HEK293 (cell line): ENCODE data around the gene ELOVL7.

Experiments used
- SALL2 ChIP-seq: fragments of 450-650 bp; formaldehyde crosslinking; IDR thresholded peaks from 2 replicates; pipeline ENCODE4 v1.5.0; 2017; ENCODE audit warnings: missing biosample characterization, mild to moderate bottlenecking, missing genetic modification characterization, borderline replicate concordance
- SCRT1 ChIP-seq: fragments of 450-650 bp; formaldehyde crosslinking; IDR thresholded peaks from 2 replicates; pipeline ENCODE4 v1.5.1; 2016; ENCODE audit warnings: missing biosample characterization, missing genetic modification characterization, borderline replicate concordance
- YY1 ChIP-seq: fragments of 450-650 bp; formaldehyde crosslinking; IDR thresholded peaks from 2 replicates; pipeline ENCODE4 v1.5.1; 2018; ENCODE audit warnings: missing biosample characterization, missing genetic modification characterization
- ZBTB7A ChIP-seq: fragments of 450-650 bp; formaldehyde crosslinking; IDR thresholded peaks from 2 replicates; pipeline ENCODE4 v1.5.1; 2016; ENCODE audit warnings: low read depth, missing biosample characterization, missing genetic modification characterization
- ZFHX2 ChIP-seq: fragments of 450-650 bp; formaldehyde crosslinking; conservative IDR thresholded peaks from 2 replicates; pipeline ENCODE4 v1.5.1; 2016; ENCODE audit warnings: missing biosample characterization, missing genetic modification characterization
- ZNF121 ChIP-seq: fragments of 450-650 bp; formaldehyde crosslinking; IDR thresholded peaks from 2 replicates; pipeline ENCODE4 v1.5.1; 2016; ENCODE audit warnings: missing biosample characterization, missing genetic modification characterization
- ZNF16 ChIP-seq: fragments of 450-650 bp; formaldehyde crosslinking; IDR thresholded peaks from 2 replicates; pipeline ENCODE4 v1.5.1; 2016; ENCODE audit warnings: low read depth, missing biosample characterization, missing genetic modification characterization
- ZNF24 ChIP-seq: fragments of 450-650 bp; formaldehyde crosslinking; IDR thresholded peaks from 2 replicates; pipeline ENCODE4 v1.5.1; 2016; ENCODE audit warnings: missing biosample characterization, missing genetic modification characterization
- ZNF302 ChIP-seq: fragments of 450-650 bp; formaldehyde crosslinking; IDR thresholded peaks from 2 replicates; pipeline ENCODE4 v1.5.1; 2016; ENCODE audit warnings: missing biosample characterization, missing genetic modification characterization, low read depth
- ZNF324 ChIP-seq: fragments of 450-650 bp; formaldehyde crosslinking; IDR thresholded peaks from 2 replicates; pipeline ENCODE4 v1.5.1; 2016; ENCODE audit warnings: missing biosample characterization, missing genetic modification characterization
- TF ChIP-seq, protein P1 (sequence below): fragments of 450-650 bp; formaldehyde crosslinking; IDR thresholded peaks from 2 replicates; pipeline ENCODE4 v1.5.1; 2016; ENCODE audit warnings: missing biosample characterization, missing genetic modification characterization
- TF ChIP-seq, protein P2 (sequence below): fragments of 450-650 bp; formaldehyde crosslinking; IDR thresholded peaks from 2 replicates; pipeline ENCODE4 v1.5.1; 2017; ENCODE audit warnings: missing biosample characterization, mild to moderate bottlenecking, missing genetic modification characterization, moderate library complexity
- TF ChIP-seq, protein P3 (sequence below): fragments of 450-650 bp; formaldehyde crosslinking; IDR thresholded peaks from 2 replicates; pipeline ENCODE4 v1.5.1; 2016; ENCODE audit warnings: missing biosample characterization, missing genetic modification characterization
- TF ChIP-seq, protein P4 (sequence below): fragments of 450-650 bp; formaldehyde crosslinking; conservative IDR thresholded peaks from 2 replicates; pipeline ENCODE4 v1.5.1; 2016; ENCODE audit warnings: low read depth, missing biosample characterization, missing genetic modification characterization

DNA sequence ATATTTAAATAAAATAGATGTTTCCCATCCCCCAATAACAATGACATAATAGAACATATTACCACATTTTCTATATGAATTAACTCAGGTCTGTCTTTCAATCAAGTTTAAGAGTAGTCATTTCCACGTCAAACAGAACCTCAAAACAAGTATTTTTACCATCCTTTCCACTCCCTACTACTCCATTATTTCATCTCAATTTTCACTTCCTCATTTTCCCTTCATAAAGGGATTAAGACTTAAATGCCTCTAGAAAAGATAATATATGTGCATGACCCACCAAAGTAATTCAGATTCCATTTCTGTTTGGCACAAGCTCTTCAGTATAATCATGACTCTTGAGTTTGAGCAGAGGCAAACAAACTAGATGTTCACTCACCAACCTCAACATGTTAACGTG is 40.4 kb downstream of the ELOVL7 start:
- TF ChIP-seq ZNF24 (tag by site-specific recombination) (no peak), SCRT1 (tag by site-specific recombination) (no peak), ZNF302 (tag by site-specific recombination) (no peak), ZNF121 (no peak), ZBTB7A (tag by site-specific recombination) (no peak), YY1 (tag by site-specific recombination) (no peak), ZFHX2 (tag by site-specific recombination) (no peak), ZNF324 (tag by site-specific recombination) (no peak), SALL2 (no peak), ZNF16 (no peak)
- TF ChIP-seq, protein P1, sequence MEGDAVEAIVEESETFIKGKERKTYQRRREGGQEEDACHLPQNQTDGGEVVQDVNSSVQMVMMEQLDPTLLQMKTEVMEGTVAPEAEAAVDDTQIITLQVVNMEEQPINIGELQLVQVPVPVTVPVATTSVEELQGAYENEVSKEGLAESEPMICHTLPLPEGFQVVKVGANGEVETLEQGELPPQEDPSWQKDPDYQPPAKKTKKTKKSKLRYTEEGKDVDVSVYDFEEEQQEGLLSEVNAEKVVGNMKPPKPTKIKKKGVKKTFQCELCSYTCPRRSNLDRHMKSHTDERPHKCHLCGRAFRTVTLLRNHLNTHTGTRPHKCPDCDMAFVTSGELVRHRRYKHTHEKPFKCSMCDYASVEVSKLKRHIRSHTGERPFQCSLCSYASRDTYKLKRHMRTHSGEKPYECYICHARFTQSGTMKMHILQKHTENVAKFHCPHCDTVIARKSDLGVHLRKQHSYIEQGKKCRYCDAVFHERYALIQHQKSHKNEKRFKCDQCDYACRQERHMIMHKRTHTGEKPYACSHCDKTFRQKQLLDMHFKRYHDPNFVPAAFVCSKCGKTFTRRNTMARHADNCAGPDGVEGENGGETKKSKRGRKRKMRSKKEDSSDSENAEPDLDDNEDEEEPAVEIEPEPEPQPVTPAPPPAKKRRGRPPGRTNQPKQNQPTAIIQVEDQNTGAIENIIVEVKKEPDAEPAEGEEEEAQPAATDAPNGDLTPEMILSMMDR = no peak
- TF ChIP-seq, protein P2, sequence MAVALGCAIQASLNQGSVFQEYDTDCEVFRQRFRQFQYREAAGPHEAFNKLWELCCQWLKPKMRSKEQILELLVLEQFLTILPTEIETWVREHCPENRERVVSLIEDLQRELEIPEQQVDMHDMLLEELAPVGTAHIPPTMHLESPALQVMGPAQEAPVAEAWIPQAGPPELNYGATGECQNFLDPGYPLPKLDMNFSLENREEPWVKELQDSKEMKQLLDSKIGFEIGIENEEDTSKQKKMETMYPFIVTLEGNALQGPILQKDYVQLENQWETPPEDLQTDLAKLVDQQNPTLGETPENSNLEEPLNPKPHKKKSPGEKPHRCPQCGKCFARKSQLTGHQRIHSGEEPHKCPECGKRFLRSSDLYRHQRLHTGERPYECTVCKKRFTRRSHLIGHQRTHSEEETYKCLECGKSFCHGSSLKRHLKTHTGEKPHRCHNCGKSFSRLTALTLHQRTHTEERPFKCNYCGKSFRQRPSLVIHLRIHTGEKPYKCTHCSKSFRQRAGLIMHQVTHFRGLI = no peak
- TF ChIP-seq, protein P3, sequence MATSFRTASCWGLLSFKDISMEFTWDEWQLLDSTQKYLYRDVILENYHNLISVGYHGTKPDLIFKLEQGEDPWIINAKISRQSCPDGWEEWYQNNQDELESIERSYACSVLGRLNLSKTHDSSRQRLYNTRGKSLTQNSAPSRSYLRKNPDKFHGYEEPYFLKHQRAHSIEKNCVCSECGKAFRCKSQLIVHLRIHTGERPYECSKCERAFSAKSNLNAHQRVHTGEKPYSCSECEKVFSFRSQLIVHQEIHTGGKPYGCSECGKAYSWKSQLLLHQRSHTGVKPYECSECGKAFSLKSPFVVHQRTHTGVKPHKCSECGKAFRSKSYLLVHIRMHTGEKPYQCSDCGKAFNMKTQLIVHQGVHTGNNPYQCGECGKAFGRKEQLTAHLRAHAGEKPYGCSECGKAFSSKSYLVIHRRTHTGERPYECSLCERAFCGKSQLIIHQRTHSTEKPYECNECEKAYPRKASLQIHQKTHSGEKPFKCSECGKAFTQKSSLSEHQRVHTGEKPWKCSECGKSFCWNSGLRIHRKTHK (tag by site-specific recombination) = no peak
- TF ChIP-seq, protein P4, sequence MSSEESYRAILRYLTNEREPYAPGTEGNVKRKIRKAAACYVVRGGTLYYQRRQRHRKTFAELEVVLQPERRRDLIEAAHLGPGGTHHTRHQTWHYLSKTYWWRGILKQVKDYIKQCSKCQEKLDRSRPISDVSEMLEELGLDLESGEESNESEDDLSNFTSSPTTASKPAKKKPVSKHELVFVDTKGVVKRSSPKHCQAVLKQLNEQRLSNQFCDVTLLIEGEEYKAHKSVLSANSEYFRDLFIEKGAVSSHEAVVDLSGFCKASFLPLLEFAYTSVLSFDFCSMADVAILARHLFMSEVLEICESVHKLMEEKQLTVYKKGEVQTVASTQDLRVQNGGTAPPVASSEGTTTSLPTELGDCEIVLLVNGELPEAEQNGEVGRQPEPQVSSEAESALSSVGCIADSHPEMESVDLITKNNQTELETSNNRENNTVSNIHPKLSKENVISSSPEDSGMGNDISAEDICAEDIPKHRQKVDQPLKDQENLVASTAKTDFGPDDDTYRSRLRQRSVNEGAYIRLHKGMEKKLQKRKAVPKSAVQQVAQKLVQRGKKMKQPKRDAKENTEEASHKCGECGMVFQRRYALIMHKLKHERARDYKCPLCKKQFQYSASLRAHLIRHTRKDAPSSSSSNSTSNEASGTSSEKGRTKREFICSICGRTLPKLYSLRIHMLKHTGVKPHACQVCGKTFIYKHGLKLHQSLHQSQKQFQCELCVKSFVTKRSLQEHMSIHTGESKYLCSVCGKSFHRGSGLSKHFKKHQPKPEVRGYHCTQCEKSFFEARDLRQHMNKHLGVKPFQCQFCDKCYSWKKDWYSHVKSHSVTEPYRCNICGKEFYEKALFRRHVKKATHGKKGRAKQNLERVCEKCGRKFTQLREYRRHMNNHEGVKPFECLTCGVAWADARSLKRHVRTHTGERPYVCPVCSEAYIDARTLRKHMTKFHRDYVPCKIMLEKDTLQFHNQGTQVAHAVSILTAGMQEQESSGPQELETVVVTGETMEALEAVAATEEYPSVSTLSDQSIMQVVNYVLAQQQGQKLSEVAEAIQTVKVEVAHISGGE = no peak
